H9 (cell line): ENCODE results near the gene SMURF1. TPM values are rescaled to one million over a fixed set of nuclear protein-coding genes. Genes with fewer than 3 reads are reported as not detected.

ENCODE experiments used
- DNase-seq: peaks from one replicate; pipeline ENCODE4 v3.0.0-alpha.2; 2017
- H2AFZ ChIP-seq: one replicate; pipeline ENCODE4 v1.6.1; 2013; ENCODE audit warnings: mild to moderate bottlenecking, low read length, control low read depth, moderate library complexity
- H2AK5ac ChIP-seq: 2 replicates; pipeline ENCODE4 v1.6.1; 2013; ENCODE audit warnings: low read length, control low read depth, mixed read lengths; ENCODE audit not compliant: insufficient read length
- H2BK120ac ChIP-seq: one replicate; pipeline ENCODE4 v1.6.1; 2013; ENCODE audit warnings: low read depth, mild to moderate bottlenecking, low read length, control low read depth, inconsistent platforms; ENCODE audit not compliant: poor library complexity, severe bottlenecking
- H2BK12ac ChIP-seq: 2 replicates; pipeline ENCODE4 v1.6.1; 2013; ENCODE audit warnings: low read length, control low read depth, mixed read lengths, low read depth; ENCODE audit not compliant: insufficient read length
- H2BK15ac ChIP-seq: 2 replicates; pipeline ENCODE4 v1.6.1; 2013; ENCODE audit warnings: low read depth, low read length, control low read depth
- H2BK20ac ChIP-seq: one replicate; pipeline ENCODE4 v1.6.1; 2013; ENCODE audit warnings: low read depth, mild to moderate bottlenecking, low read length, control low read depth, inconsistent platforms; ENCODE audit not compliant: poor library complexity, severe bottlenecking
- H2BK5ac ChIP-seq: 2 replicates; pipeline ENCODE4 v1.6.1; 2013; ENCODE audit warnings: low read length, control low read depth, mixed read lengths; ENCODE audit not compliant: insufficient read length
- H3K14ac ChIP-seq: 2 replicates; pipeline ENCODE4 v1.6.1; 2013; ENCODE audit warnings: low read length, control low read depth; ENCODE audit not compliant: insufficient read depth
- H3K18ac ChIP-seq: 2 replicates; pipeline ENCODE4 v1.6.1; 2013; ENCODE audit warnings: low read depth, mild to moderate bottlenecking, mixed read lengths, low read length, control low read depth; ENCODE audit not compliant: insufficient read length
- H3K23ac ChIP-seq: 2 replicates; pipeline ENCODE4 v1.6.1; 2013; ENCODE audit warnings: low read length, control low read depth, mixed read lengths, low read depth; ENCODE audit not compliant: insufficient read length
- H3K23me2 ChIP-seq: 2 replicates; pipeline ENCODE4 v1.6.1; 2013; ENCODE audit warnings: low read depth, mild to moderate bottlenecking, mixed read lengths, low read length, control low read depth; ENCODE audit not compliant: insufficient read length, poor library complexity, severe bottlenecking
- H3K27ac ChIP-seq: 2 replicates; pipeline ENCODE4 v1.5.1; 2013; ENCODE audit warnings: low read length, control low read depth, mixed read lengths, low read depth; ENCODE audit not compliant: insufficient read length
- H3K27me3 ChIP-seq: 2 replicates; pipeline ENCODE4 v1.6.1; 2013; ENCODE audit warnings: low read length, control low read depth, inconsistent platforms; ENCODE audit not compliant: insufficient read depth
- H3K4ac ChIP-seq: 2 replicates; pipeline ENCODE4 v1.6.1; 2013; ENCODE audit warnings: low read depth, mild to moderate bottlenecking, control low read depth, inconsistent platforms, low read length, moderate library complexity
- H3K4me1 ChIP-seq: 2 replicates; pipeline ENCODE4 v1.6.1; 2013; ENCODE audit warnings: low read length, control low read depth, inconsistent platforms; ENCODE audit not compliant: insufficient read depth
- H3K4me2 ChIP-seq: 2 replicates; pipeline ENCODE4 v1.6.1; 2013; ENCODE audit warnings: low read length, control low read depth, mixed read lengths; ENCODE audit not compliant: insufficient read length, insufficient read depth
- H3K56ac ChIP-seq: 2 replicates; pipeline ENCODE4 v1.6.1; 2013; ENCODE audit warnings: low read depth, mild to moderate bottlenecking, mixed read lengths, low read length, control low read depth; ENCODE audit not compliant: insufficient read length
- H3K79me1 ChIP-seq: 2 replicates; pipeline ENCODE4 v1.6.1; 2013; ENCODE audit warnings: low read depth, mild to moderate bottlenecking, moderate library complexity, low read length, control low read depth, inconsistent platforms; ENCODE audit not compliant: insufficient read depth, poor library complexity, severe bottlenecking
- H3K79me2 ChIP-seq: 2 replicates; pipeline ENCODE4 v1.6.1; 2013; ENCODE audit warnings: low read length, control low read depth, inconsistent platforms; ENCODE audit not compliant: insufficient read depth
- H3K9ac ChIP-seq: 2 replicates; pipeline ENCODE4 v1.6.1; 2013; ENCODE audit warnings: low read length, control low read depth, mixed read lengths; ENCODE audit not compliant: insufficient read length; ENCODE audit errors: extremely low read depth
- H3K9me3 ChIP-seq: one replicate; pipeline ENCODE4 v1.6.1; 2013; ENCODE audit warnings: low read depth, low read length, inconsistent platforms; ENCODE audit not compliant: control insufficient read depth
- H3T11ph ChIP-seq: one replicate; pipeline ENCODE4 v1.6.1; 2013; ENCODE audit warnings: mild to moderate bottlenecking, low read length, control low read depth, inconsistent platforms
- H4K20me1 ChIP-seq: one replicate; pipeline ENCODE4 v1.6.1; 2013; ENCODE audit not compliant: control insufficient read depth, insufficient read length, insufficient read depth
- H4K5ac ChIP-seq: 2 replicates; pipeline ENCODE4 v1.6.1; 2013; ENCODE audit warnings: low read depth, mild to moderate bottlenecking, mixed read lengths, low read length, control low read depth; ENCODE audit not compliant: insufficient read length
- H4K8ac ChIP-seq: replicated peaks from 2 replicates; pipeline ENCODE4 v1.6.1; 2013; ENCODE audit warnings: low read length, control low read depth, mixed read lengths, low read depth; ENCODE audit not compliant: insufficient read length
- H4K91ac ChIP-seq: 2 replicates; pipeline ENCODE4 v1.6.1; 2013; ENCODE audit warnings: low read depth, mild to moderate bottlenecking, moderate library complexity, mixed read lengths, low read length, control low read depth; ENCODE audit not compliant: insufficient read length
- H3K27ac Mint-ChIP-seq, 3 experiments: 2 replicates in 2 of 3; 3 replicates in 1 of 3; pipeline ENCODE4 v1.8.0; 2020 to 2021; ENCODE audit warnings: mixed read lengths in 3 of 3, mild to moderate bottlenecking in 1 of 3, moderate library complexity in 1 of 3
- H3K27me3 Mint-ChIP-seq: 2 replicates; pipeline ENCODE4 v1.8.0; 2021; ENCODE audit warnings: low read depth, mild to moderate bottlenecking, moderate library complexity, mixed read lengths
- H3K36me3 Mint-ChIP-seq, 3 experiments: 2 replicates in 2 of 3; 3 replicates in 1 of 3; pipeline ENCODE4 v1.8.0; 2020 to 2021; ENCODE audit warnings: low read depth in 3 of 3, mixed read lengths in 3 of 3; ENCODE audit not compliant: insufficient read depth in 1 of 3
- H3K4me1 Mint-ChIP-seq, 2 experiments: 2 replicates each; pipeline ENCODE4 v1.8.0; 2020; ENCODE audit warnings: mixed read lengths in 2 of 2
- H3K4me3 Mint-ChIP-seq, 2 experiments: 2 replicates in 1 of 2; 3 replicates in 1 of 2; pipeline ENCODE4 v1.8.0; 2020 to 2021; ENCODE audit warnings: mild to moderate bottlenecking in 2 of 2, mixed read lengths in 2 of 2, moderate library complexity in 1 of 2
- H3K9me3 Mint-ChIP-seq, 2 experiments: 2 replicates in 1 of 2; 3 replicates in 1 of 2; pipeline ENCODE4 v1.8.0; 2020; ENCODE audit warnings: mild to moderate bottlenecking in 2 of 2, mixed read lengths in 2 of 2, moderate library complexity in 1 of 2
- CTCF ChIP-seq: fragments of 200-600 bp; sonication (generic); conservative IDR thresholded peaks from 3 replicates; pipeline ENCODE4 v1.8.0; 2021; ENCODE audit warnings: antibody characterized with exemption, mild to moderate bottlenecking
- WGBS: extraction: QIAGEN DNeasy Blood & Tissue Kit; methylation state at CpG from one replicate; pipeline ENCODE4 v1.1.7; 2013; ENCODE audit warnings: missing lambda C conversion rate, low lambda C conversion rate, mixed read lengths; ENCODE audit not compliant: insufficient read length; ENCODE audit errors: extremely low coverage; 5-methylcytosine and 5-hydroxymethylcytosine counted together
- total RNA-seq: library from RNA; stranded (reverse); gene quantifications from 2 replicates; pipeline ENCODE4 v1.2.1, GENCODE V29; 2021

SMURF1 gene
- total RNA-seq, 1 experiment from 2014 or later, result 29.4 TPM

- Mint-ChIP-seq H3K4me1 (peaks cover 8 to 9% of the 10 kb centered on the region in 2 experiments; a peak in 2 of 4 replicates), H3K27ac (no peak overlapping the region), H3K27me3 (no peaks in the 10 kb centered on the region), H3K4me3 (no peak overlapping the region), H3K36me3 (no peaks in the 10 kb centered on the region), H3K9me3 (no peaks in the 10 kb centered on the region)
- no peak overlapping the region for H3K14ac ChIP-seq
- H3K4me2 ChIP-seq, result no peak overlapping the region
- H3K4ac ChIP-seq, result no peak overlapping the region
- no peak overlapping the region for H4K8ac ChIP-seq
- no peak overlapping the region for H3T11ph ChIP-seq
- H4K20me1 ChIP-seq, result no peaks in the 10 kb centered on the region
- H2AK5ac ChIP-seq, result no peak overlapping the region
- no peak overlapping the region for H4K91ac ChIP-seq
- no peak for DNase-seq
- no peaks in the 10 kb centered on the region for H3K4me1 ChIP-seq
- TF ChIP-seq CTCF, result no peak
- H3K79me2 ChIP-seq, result peaks cover 2% of the 10 kb centered on the region; the same call in 1 of the 2 replicates
- H3K27me3 ChIP-seq, result no peaks in the 10 kb centered on the region
- no peak overlapping the region for H2BK120ac ChIP-seq
- no peak overlapping the region for H4K5ac ChIP-seq
- WGBS, result no CpG with 5 or more reads among the region's 3 CpGs
- H2BK5ac ChIP-seq, result no peak overlapping the region
- no peak overlapping the region for H3K18ac ChIP-seq
- no peak overlapping the region for H2AFZ ChIP-seq
- no peak overlapping the region for H2BK12ac ChIP-seq
- H3K23ac ChIP-seq, result no peak overlapping the region
- H3K27ac ChIP-seq, result no peak overlapping the region
- peaks cover 3% of the 10 kb centered on the region for H3K79me1 ChIP-seq
- no peak overlapping the region for H3K56ac ChIP-seq
- H3K9ac ChIP-seq, result no peak overlapping the region
- no peaks in the 10 kb centered on the region for H3K23me2 ChIP-seq
- H2BK15ac ChIP-seq, result no peak overlapping the region
- H3K9me3 ChIP-seq, result no peaks in the 10 kb centered on the region
- H2BK20ac ChIP-seq, result no peak overlapping the region
Observed at GRCh38 chr7:99070361-99070760, 73.5 kb downstream of the SMURF1 start.
